Breast epithelium (tissue), 3 donors: ENCODE results near the gene KDM4C.

Experiments
- CTCF ChIP-seq, 3 donors: fragments of 450-650 bp; IDR thresholded peaks; one replicate each; pipeline ENCODE4 v1.5.1; 2016 to 2017; ENCODE audit warnings: antibody characterized with exemption in 3 of 3, mild to moderate bottlenecking in 3 of 3, moderate library complexity in 3 of 3
- POLR2A ChIP-seq: fragments of 450-650 bp; IDR thresholded peaks from one replicate; pipeline ENCODE4 v1.6.1; 2016; ENCODE audit warnings: antibody characterized with exemption, mild to moderate bottlenecking, moderate library complexity
- POLR2AphosphoS5 ChIP-seq, 3 donors: sonication (generic); formaldehyde crosslinking; IDR thresholded peaks; one replicate each; pipeline ENCODE4 v1.6.1; 2017; ENCODE audit warnings: antibody characterized with exemption in 3 of 3

- TF ChIP-seq POLR2A (no peak), CTCF (IDR thresholded peaks at IDR 0.05) (no peak), POLR2AphosphoS5 (IDR thresholded peaks at IDR 0.05) (no peak)
These were observed 417.1 kb downstream of the KDM4C start for GRCh38 chr9:7174884-7175283.
